ENCODE measurements around the gene B3GNT3.

Gene B3GNT3

GRCh38 chr19:17834350-17835181 is 39.6 kb downstream of the B3GNT3 start:
- no peak for DNase-seq (ENCODE audit: low read depth)

- no peak for DNase-seq (ENCODE audit: low read depth)
Measured at GRCh38 chr19:17835182-17836006, 40.5 kb downstream of the B3GNT3 start.

GRCh38 chr19:17836530-17836929 is 41.6 kb downstream of the B3GNT3 start:
- no peak for DNase-seq (ENCODE audit: low read depth)

- DNase-seq (ENCODE audit: low read depth): no peak
Measured at GRCh38 chr19:17837972-17838371, 43.0 kb downstream of the B3GNT3 start.

- DNase-seq (ENCODE audit: low read depth): no peak
Measured at GRCh38 chr19:17840019-17840418, 45.1 kb downstream of the B3GNT3 start.

- DNase-seq (ENCODE audit: low read depth): no peak
Measured at GRCh38 chr19:17841371-17841809, 46.5 kb downstream of the B3GNT3 start.

- DNase-seq (ENCODE audit: low read depth): peak; percentile 76
Measured at GRCh38 chr19:17841810-17842662, 47.1 kb downstream of the B3GNT3 start.

- no peak for DNase-seq (ENCODE audit: low read depth)
Measured at GRCh38 chr19:17842663-17843291, 47.8 kb downstream of the B3GNT3 start.

- DNase-seq (ENCODE audit: low read depth): no peak
Measured at GRCh38 chr19:17843292-17843827, 48.4 kb downstream of the B3GNT3 start.

GRCh38 chr19:17843908-17844490 is 49.1 kb downstream of the B3GNT3 start:
- DNase-seq (ENCODE audit: low read depth): no peak

GRCh38 chr19:17846146-17846545 is 51.2 kb downstream of the B3GNT3 start:
- no peak for DNase-seq (ENCODE audit: low read depth)

- DNase-seq (ENCODE audit: low read depth): peak; percentile 88
Measured at GRCh38 chr19:17847538-17848366, 52.8 kb downstream of the B3GNT3 start, which contains the start of gene JAK3. Gene JAK3 (minus strand): TSS chr19:17847982. CDS start chr19:17844417, 3,565 bp downstream.

GRCh38 chr19:17848595-17849292 is 53.8 kb downstream of the B3GNT3 start:
- no peak for DNase-seq (ENCODE audit: low read depth)

GRCh38 chr19:17854061-17854460 is 59.1 kb downstream of the B3GNT3 start:
- no peak for DNase-seq (ENCODE audit: low read depth)

GRCh38 chr19:17855280-17856152 is 60.6 kb downstream of the B3GNT3 start:
- peak; percentile 89 for DNase-seq (ENCODE audit: low read depth)

GRCh38 chr19:17859533-17860330 is 64.8 kb downstream of the B3GNT3 start, which contains the start of gene RPL18A:
Gene RPL18A (plus strand): TSS chr19:17859910. CDS start chr19:17859957, 47 bp downstream.
- DNase-seq (ENCODE audit: low read depth): peak; percentile 98

- DNase-seq (ENCODE audit: low read depth): no peak
Measured at GRCh38 chr19:17860331-17860992, 65.5 kb downstream of the B3GNT3 start.

All from activated T-cell treated with anti-CD3 and anti-CD28 coated beads for 48 hours (primary cell).